Myocyte (in vitro differentiated cells): ENCODE results near the gene POC1A. TPM values are rescaled to one million over a fixed set of nuclear protein-coding genes. Genes with fewer than 3 reads are reported as not detected.

Experiments
- DNase-seq: peaks from one replicate; pipeline ENCODE4 v3.0.0-alpha.2; 2012; ENCODE audit warnings: low read depth
- total RNA-seq: library from RNA; depleted of rRNA; stranded (reverse); fragments of >200 nt; gene quantifications from 2 replicates; pipeline ENCODE4 v1.2.3, GENCODE V29; 2014

POC1A gene
- total RNA-seq, 1 donor from 2014 or later: 1.3 TPM

DNA sequence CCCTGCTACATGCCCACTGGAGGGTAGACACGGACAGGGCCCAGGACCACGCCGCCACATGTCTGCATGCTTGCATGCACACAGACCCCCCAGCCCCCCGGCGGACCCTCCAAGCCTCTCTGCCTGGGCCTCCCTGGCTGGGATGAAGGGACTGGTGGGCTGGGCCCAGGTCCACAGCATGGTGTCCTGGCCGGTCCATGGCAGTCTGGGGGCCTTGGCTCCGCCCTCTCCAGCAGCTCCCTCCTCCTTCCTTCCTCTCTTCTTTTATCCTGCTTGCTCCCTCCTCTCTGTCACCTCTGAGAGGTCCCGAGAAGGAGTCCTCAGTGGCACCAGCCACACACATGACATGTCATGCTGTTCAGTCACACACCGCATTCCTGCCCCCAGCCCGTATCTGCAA lies 122.3 kb downstream of the POC1A start:
- DNase-seq: no peak

DNA sequence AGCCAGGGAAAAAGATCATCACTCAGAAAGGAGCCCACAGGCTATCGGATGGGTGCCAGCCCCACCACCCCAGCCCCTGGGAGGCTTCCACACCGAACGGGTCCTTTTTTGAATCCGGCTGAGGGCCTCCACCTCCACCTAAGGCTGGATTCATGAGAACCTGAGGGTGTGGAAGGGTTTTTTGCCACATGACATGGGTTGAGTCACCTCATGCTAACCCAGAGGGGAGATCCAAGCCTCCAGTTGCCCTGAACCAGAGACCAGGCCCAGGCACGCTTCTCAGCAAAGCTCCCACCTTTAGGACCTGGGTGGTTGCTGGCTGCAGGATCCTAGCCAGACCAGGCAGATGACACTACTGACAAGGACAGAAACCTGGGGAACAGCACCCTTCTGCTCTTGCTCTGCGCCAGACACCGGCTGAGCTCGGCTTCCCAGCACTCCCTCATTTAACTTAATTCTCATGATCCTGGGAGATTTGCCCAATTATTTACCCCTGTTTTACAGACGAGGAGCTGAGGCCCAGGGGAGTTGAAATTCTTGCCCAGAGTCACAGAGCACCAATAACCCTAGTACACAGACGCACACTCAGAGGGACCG lies 123.4 kb downstream of the POC1A start:
- no peak for DNase-seq

- no peak for DNase-seq
Measured at GRCh38 chr3:52029535-52029934, 124.7 kb downstream of the POC1A start.

- DNase-seq: no peak
Measured at GRCh38 chr3:52029053-52029452, 125.2 kb downstream of the POC1A start.

DNA sequence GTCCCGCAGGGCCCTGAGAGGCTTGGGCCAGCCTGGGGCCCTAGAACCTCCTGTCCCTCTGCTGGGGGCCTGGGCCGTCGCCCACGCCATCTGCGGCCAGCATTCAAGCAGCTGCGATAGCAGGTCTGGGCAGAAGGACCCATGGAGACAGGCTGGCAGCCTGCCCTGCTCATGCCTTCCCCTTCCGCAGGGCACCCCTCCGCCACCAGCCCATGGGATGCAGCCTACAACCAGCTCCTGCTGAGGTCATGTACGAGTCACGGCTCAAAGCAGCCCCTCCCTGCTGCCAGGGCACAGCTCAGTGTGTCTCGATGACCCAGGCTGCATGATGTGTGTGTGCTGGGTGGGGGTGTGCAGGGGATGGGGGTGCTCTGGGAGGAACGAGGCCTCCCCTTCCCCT lies 125.7 kb downstream of the POC1A start:
- peak; percentile 70 for DNase-seq

DNA sequence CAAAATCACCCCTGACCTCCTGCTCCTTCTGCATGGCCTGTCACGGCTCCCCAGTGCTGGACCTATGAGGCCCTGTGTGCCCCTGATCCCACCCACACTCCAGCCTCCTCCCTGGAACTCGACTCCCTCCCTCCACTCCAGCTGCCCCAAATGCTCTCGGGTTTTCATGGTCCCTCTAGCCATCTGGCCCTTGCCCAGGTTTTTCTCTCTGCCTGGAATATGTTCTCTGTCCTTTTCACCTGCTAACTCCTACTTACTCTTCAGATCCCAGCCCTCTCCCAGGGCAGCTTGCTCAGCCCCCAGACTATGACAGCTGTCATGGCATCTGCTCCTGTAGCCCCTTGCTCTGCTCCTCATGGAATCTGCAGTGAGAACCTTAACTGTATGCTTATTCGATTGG lies 128.2 kb downstream of the POC1A start:
- DNase-seq: peak; percentile 76

DNA sequence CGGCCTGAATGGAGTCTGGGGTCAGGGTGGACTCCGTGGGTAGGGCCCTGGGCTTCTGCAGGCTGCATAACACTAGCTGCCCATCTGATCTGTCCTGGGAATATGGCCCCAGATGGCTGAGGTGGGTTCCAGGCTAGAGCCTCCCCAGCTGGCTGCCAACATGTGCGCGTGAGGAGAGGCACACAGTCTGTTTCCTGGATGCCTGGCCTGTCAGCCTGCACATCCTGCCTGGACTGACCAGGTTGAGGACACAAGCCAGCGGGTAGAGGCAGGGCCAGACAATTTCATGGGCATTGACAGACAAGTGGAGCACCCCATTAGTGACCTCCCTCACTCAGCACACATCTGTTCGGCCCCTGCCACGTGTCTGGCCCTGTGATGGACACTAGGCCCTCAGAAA lies 128.8 kb downstream of the POC1A start:
- DNase-seq: no peak

Other genes starting within 250 kb of the POC1A start
- 22.1 and 22.3 TPM in 2 replicates for gene RRP9, start 212.5 kb downstream of the POC1A start, total RNA-seq
- 21.7 and 24.0 TPM in 2 replicates for gene PARP3, start 212.1 kb downstream of the POC1A start, total RNA-seq
- not detected in 2 replicates for gene GPR62, start 199.0 kb downstream of the POC1A start, total RNA-seq
- gene PCBP4, start 187.0 kb downstream of the POC1A start, total RNA-seq: 159 and 351 TPM in 2 replicates
- 31.6 and 32.5 TPM in 2 replicates for gene ABHD14B, start 180.4 kb downstream of the POC1A start, total RNA-seq
- 20.6 and 38.8 TPM in 2 replicates for gene ABHD14A, start 179.4 kb downstream of the POC1A start, total RNA-seq
- gene ACY1, start 170.9 kb downstream of the POC1A start, total RNA-seq: 44.5 and 52.9 TPM in 2 replicates
- 1,456 and 1,610 TPM in 2 replicates for gene RPL29, start 158.5 kb downstream of the POC1A start, total RNA-seq
- gene DUSP7, start 97.9 kb downstream of the POC1A start, total RNA-seq: 8.9 and 12.3 TPM in 2 replicates
- 59.7 and 83.9 TPM in 2 replicates for gene ALAS1, start 43.7 kb upstream of the POC1A start, total RNA-seq
- 0.05 TPM in 1 of 2 replicates, not detected in the other for gene TLR9, start 71.2 kb upstream of the POC1A start, total RNA-seq
- 24.3 and 67.9 TPM in 2 replicates for gene TWF2, start 84.7 kb upstream of the POC1A start, total RNA-seq
- 5.5 and 7.3 TPM in 2 replicates for gene PPM1M, start 91.3 kb upstream of the POC1A start, total RNA-seq
- gene WDR82, start 124.2 kb upstream of the POC1A start, total RNA-seq: 49.5 and 58.6 TPM in 2 replicates
- gene GLYCTK, start 133.4 kb upstream of the POC1A start, total RNA-seq: 6.3 and 7.8 TPM in 2 replicates
- gene DNAH1, start 161.9 kb upstream of the POC1A start, total RNA-seq: 1.9 and 3.8 TPM in 2 replicates